ENCODE data around the gene SCARF1.

DNA sequence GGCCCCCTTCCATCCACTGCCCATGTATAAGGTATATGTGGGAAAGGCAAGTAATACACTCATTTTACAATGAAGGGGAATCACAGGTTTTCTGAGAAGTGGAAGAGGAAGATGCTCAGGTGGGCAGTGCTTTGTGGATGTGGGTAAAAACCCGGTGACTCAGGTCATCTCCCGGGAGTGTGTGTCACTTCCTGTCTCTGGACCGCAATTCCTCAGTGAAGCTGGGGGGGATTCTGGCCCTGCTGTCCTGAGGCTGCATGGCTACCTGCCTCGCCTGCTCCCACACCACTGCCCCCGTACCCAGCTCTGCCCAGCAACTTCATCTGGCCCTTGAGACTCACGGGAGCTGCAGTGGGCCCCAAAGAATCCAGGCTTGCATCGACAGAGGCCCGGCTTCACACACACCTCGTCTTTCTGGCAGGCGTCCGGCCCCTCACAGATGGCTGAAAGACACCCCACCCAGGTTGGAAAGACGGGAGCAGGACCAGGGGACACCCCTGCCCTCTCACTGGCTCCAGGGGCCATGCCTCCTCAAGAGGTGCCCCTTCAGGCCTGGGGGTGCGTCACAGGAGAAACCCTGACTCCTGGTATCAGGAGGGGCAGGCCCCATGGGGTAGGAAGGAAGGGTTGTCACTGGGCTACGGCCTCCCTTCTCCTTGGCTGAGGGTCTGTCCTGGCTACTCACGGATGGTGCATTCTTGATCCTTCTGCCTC is 882 bp downstream of the SCARF1 start:
- TF ChIP-seq, protein P1, sequence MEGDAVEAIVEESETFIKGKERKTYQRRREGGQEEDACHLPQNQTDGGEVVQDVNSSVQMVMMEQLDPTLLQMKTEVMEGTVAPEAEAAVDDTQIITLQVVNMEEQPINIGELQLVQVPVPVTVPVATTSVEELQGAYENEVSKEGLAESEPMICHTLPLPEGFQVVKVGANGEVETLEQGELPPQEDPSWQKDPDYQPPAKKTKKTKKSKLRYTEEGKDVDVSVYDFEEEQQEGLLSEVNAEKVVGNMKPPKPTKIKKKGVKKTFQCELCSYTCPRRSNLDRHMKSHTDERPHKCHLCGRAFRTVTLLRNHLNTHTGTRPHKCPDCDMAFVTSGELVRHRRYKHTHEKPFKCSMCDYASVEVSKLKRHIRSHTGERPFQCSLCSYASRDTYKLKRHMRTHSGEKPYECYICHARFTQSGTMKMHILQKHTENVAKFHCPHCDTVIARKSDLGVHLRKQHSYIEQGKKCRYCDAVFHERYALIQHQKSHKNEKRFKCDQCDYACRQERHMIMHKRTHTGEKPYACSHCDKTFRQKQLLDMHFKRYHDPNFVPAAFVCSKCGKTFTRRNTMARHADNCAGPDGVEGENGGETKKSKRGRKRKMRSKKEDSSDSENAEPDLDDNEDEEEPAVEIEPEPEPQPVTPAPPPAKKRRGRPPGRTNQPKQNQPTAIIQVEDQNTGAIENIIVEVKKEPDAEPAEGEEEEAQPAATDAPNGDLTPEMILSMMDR (IDR thresholded peaks at IDR 0.05), result no peak
- TF ChIP-seq POLR2A (IDR thresholded peaks at IDR 0.05), result no peak

All from ovary (tissue), 3 donors.